ENCODE measurements around the gene ATP6V0C.

ATP6V0C gene

DNA sequence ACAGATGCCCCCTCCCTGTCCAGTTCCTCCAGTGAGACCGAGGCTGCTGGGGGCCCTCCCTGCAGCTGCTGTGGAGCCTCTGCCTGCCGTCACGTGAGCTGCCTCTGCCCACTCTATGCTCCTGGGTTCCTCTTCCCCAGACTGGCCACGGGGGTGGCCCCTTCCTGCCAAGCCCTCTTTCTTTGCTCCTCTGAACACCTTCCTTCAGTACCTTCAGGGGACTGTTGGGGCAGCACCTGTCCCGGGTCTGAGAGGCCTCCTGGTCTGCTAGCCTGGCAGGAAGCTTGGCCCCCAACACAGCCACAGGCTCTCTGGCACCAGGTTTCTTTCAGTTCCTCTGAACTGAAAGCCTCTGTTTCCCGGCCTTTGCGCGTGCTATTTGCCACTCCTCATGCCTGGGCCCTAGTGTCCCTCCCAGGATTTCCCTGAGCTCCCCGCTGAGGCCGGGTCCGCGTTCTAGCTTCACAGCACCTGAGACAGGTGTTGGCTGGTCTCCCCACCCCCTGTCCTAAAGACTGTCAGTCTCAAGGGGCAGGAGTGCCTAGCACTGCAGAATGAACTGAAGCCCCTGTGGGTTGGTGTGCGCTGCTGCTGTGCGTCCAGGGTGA is 6.6 kb upstream of the ATP6V0C start:
- no peak overlapping the region for H3K4me3 ChIP-seq (ENCODE audit: low read length)
- H3K4me1 ChIP-seq (ENCODE audit: insufficient read depth, low read length), result no peaks in the 10 kb centered on the region; the same call in 1 of the 2 replicates
- H3K9me3 ChIP-seq (ENCODE audit: insufficient read depth, low read depth, low read length), result no peaks in the 10 kb centered on the region
- no peaks in the 10 kb centered on the region; the same call in 1 of the 2 replicates for H3K27me3 ChIP-seq (ENCODE audit: insufficient read depth, low read length)
- no peak overlapping the region for H3K27ac ChIP-seq (ENCODE audit: low read length)
- H3K36me3 ChIP-seq (ENCODE audit: insufficient read depth, low read depth, low read length), result no peaks in the 10 kb centered on the region
- H3K9ac ChIP-seq (ENCODE audit: low read depth, low read length), result no peak overlapping the region

DNA sequence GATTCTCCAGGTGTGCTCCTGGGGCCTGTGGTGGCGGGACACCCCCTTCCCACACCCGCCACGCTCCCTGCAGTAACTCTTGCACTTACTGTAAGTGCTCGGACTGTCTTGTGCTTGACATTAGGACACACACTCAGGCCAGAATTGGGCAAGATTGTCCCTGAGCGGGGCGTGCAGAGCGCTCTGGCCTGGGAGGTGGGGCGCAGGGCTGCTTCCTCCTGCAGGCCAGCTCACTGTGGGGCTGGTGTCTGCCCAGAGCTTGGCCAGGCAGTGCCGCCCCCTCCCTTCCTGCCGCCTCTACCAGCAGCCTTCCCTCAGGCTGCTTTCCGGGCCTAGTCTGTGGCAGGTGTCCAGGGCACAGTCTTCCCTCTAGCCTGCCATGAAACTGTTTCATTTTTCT is 6.1 kb upstream of the ATP6V0C start:
- H3K36me3 ChIP-seq (ENCODE audit: insufficient read depth, low read depth, low read length), result no peaks in the 10 kb centered on the region
- H3K4me1 ChIP-seq (ENCODE audit: insufficient read depth, low read length), result peaks cover 2% of the 10 kb centered on the region; the same call in 1 of the 2 replicates
- H3K27ac ChIP-seq (ENCODE audit: low read length), result no peak overlapping the region
- H3K9me3 ChIP-seq (ENCODE audit: insufficient read depth, low read depth, low read length), result no peaks in the 10 kb centered on the region
- peaks cover 5% of the 10 kb centered on the region; the same call in 1 of the 2 replicates for H3K27me3 ChIP-seq (ENCODE audit: insufficient read depth, low read length)
- H3K4me3 ChIP-seq (ENCODE audit: low read length), result no peak overlapping the region
- H3K9ac ChIP-seq (ENCODE audit: low read depth, low read length), result no peak overlapping the region

DNA sequence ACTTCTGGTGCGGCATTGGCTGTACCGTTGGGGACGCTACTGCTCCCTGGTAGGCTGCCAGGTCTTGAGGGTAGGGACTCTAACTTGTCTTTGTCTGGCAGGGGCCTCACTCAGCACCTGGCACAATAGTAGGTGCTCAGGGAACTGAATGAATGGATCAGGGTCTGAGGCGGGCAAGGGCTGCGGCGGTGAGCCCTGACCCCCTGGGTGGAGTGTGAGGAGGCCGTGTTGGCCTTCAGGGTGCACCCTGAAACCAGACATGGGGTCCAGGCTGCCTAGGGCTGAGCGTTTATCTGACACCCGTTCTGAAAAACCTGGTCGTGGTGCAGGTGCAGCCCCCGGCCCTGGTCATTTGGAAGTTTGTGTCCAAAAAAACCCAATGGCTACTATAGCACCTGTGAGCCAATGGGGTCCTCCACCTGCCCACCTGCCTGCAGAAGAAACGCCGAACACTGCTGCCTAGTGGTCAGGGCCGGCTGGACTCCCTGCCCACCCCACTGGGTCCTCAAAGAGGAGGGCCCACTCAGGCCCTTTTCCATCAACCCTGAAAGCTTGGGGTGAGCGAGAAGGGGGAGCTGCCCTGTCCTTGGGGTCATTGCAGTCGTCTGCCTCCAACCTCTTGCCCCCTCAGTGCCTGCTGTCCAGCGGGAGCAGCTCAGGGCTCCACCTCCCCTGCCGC is 4.9 kb upstream of the ATP6V0C start:
- no peak overlapping the region for H3K4me3 ChIP-seq (ENCODE audit: low read length)
- H3K27me3 ChIP-seq (ENCODE audit: insufficient read depth, low read length), result peaks cover 5% of the 10 kb centered on the region; the same call in 1 of the 2 replicates
- H3K27ac ChIP-seq (ENCODE audit: low read length), result no peak overlapping the region
- H3K4me1 ChIP-seq (ENCODE audit: insufficient read depth, low read length), result peaks cover 5% of the 10 kb centered on the region; the same call in 1 of the 2 replicates
- H3K9ac ChIP-seq (ENCODE audit: low read depth, low read length), result no peak overlapping the region
- H3K36me3 ChIP-seq (ENCODE audit: insufficient read depth, low read depth, low read length), result no peaks in the 10 kb centered on the region
- no peaks in the 10 kb centered on the region for H3K9me3 ChIP-seq (ENCODE audit: insufficient read depth, low read depth, low read length)

DNA sequence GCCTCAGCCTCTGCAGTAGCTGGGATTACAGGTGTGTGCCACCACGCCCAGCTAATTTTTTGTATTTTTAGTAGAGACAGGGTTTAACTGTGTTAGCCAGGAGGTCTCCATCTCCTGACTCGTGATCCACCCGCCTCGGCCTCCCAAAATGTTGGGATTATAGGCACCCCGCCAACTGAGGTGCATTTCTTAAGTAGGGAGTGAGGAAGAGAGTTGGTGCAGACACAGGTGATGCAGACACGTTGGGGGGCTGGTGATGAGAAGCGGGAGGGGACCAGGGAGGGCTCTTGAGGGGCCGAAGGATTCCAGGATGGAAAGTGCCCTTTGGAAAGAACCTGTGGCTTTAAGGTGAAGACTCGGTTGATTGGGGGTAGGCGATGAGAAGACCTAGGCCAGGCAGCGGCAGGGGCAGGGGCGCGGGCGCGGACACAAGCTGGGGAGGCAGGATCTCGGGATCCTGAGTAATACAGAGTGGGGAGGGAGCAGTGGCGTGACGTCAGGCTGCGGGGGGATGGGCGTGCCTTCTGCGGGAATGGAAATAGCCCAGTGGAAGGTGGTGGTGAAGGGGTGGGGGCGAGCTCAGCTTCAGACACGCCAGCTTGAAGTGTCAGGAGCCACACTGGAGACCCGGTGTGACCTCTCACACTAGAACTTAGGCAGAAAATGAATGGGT is 2.5 kb upstream of the ATP6V0C start:
- H3K27ac ChIP-seq (ENCODE audit: low read length), result no peak overlapping the region
- peaks cover 5% of the 10 kb centered on the region; the same call in 1 of the 2 replicates for H3K4me1 ChIP-seq (ENCODE audit: insufficient read depth, low read length)
- H3K27me3 ChIP-seq (ENCODE audit: insufficient read depth, low read length), result peaks cover 5% of the 10 kb centered on the region; the same call in 1 of the 2 replicates
- 0 out of 2 replicates have a peak, but pooled peaks cover 2% of the 10 kb centered on the region for H3K36me3 ChIP-seq (ENCODE audit: insufficient read depth, low read depth, low read length)
- no peaks in the 10 kb centered on the region for H3K9me3 ChIP-seq (ENCODE audit: insufficient read depth, low read depth, low read length)
- H3K4me3 ChIP-seq (ENCODE audit: low read length), result peak overlapping the region; percentile 30; the same call in 1 of the 2 replicates
- H3K9ac ChIP-seq (ENCODE audit: low read depth, low read length), result no peak overlapping the region

DNA sequence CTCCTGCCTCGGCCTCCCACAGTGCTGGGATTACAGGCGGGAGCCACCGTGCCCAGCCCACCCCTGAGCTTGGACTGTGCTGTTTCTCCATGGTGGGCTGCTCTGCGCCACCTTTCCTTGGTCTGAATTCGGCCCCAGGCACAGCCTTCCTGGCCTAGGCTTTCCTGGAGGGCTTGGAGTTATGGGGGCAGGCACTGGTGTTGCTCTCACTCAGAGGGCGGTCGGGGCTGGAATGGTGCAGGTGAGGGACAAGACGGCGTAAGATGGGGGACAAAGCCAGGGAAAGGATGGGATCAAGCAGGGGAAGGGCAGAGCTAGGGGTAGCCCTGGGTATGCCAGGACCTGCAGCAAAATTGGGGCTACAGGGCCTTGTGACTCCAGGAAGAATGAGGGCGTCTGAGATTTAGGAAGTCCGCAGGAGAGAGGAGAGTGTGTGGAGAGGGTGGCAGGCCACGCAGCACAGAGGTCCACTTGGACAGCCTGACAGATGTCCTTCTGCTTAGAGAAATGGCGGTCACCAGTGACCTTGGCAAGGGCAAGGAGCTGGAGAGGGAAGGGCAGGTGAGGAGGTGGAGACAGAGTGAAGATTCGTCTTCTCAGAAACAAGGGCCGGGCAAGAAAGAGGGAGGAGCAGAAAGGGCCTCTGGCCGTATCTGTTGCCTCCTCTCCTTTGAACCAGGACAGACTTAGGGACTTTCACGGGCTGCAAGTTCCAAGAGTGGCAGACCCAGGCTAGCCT is 1.6 kb upstream of the ATP6V0C start:
- Histone ChIP-seq H3K9me3 (ENCODE audit: insufficient read depth, low read depth, low read length) (no peaks in the 10 kb centered on the region), H3K4me3 (ENCODE audit: low read length) (0 out of 2 replicates have a peak overlapping the region, but pooled peaks have one; percentile 66), H3K9ac (ENCODE audit: low read depth, low read length) (no peak overlapping the region), H3K27me3 (ENCODE audit: insufficient read depth, low read length) (peaks cover 5% of the 10 kb centered on the region; the same call in 1 of the 2 replicates), H3K27ac (ENCODE audit: low read length) (no peak overlapping the region), H3K4me1 (ENCODE audit: insufficient read depth, low read length) (peaks cover 10% of the 10 kb centered on the region), H3K36me3 (ENCODE audit: insufficient read depth, low read depth, low read length) (0 out of 2 replicates have a peak, but pooled peaks cover 5% of the 10 kb centered on the region)

DNA sequence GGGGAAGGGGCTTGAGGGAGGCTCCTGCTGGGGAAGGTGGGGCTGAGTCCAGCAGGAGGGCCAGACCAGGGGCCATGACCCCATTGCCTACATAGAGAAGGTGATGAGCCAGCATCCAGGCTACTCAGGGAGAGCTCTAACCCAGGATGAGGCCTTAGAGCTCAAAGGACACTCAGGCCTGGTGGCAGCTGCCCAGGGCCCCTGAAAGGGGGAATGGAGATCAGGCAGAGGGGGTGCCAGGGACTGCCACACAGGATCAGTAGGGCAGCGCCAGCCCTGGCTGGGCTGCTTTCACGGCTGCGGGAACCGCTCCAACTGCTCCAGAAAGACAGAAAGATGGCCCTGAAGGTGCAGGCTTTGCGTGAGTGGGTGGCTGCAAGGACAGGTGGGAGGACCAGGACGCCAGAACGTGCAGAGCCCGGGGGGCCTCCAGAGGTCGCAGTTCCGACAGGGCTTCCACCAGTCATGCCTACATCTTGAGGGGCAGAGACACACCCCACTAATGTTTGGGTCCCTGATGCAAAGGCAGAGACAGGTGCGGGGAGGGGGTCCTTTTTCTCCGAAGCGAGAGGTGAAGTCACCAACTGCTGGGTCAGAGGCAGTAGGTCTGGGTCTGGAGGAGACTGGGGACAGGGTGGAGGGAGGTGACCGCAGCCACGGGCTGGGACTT is 882 bp upstream of the ATP6V0C start:
- H3K27ac ChIP-seq (ENCODE audit: low read length), result no peak overlapping the region
- peaks cover 10% of the 10 kb centered on the region for H3K4me1 ChIP-seq (ENCODE audit: insufficient read depth, low read length)
- H3K9me3 ChIP-seq (ENCODE audit: insufficient read depth, low read depth, low read length), result no peaks in the 10 kb centered on the region
- H3K4me3 ChIP-seq (ENCODE audit: low read length), result peak overlapping the region; percentile 66
- peaks cover 5% of the 10 kb centered on the region; the same call in 1 of the 2 replicates for H3K27me3 ChIP-seq (ENCODE audit: insufficient read depth, low read length)
- peak overlapping the region; percentile 86 for H3K9ac ChIP-seq (ENCODE audit: low read depth, low read length)
- H3K36me3 ChIP-seq (ENCODE audit: insufficient read depth, low read depth, low read length), result 0 out of 2 replicates have a peak, but pooled peaks cover 5% of the 10 kb centered on the region

DNA sequence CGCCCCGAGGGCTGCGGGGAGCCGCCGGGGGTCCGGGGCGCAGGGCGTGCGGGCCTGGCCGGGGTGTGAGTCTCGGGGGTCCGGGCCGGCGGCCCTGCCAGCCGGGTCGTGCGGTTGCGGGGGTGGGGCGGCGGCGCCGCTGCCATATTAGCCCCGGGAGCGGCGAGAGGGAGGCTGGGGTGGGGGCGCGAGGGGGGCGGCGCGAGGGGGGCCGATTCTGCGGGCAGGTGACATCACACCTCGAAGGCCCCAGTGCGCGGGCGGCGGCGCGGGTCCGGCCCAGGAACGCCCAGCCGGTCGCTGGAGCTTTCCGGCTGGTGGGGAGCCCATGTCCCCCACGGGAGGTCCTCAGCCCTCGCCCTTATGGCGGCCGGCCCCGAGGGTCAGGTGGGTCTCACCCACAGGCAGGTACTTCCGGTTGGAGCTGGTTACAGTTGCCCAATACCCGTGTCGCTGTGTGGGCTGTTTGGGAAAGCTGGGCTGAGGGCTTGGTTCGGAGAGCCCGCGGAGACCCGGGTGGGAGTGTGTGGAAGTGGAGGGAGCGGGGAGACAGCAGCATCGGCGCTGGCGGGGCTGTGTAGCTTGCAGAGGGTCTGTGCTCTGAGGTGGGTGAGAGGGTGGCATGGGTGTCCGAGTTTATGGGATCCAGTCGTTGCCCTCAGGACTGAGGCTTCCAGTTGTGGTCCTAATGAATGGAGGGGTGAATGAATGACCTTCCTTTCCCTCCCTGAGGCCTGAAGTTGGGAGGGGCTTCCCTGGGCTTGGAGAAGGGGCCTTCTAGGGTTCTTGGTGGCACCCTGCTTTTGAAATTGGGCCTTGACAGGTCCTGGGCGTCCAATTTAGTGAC is 804 bp downstream of the ATP6V0C start:
- H3K36me3 ChIP-seq (ENCODE audit: insufficient read depth, low read depth, low read length), result 0 out of 2 replicates have a peak, but pooled peaks cover 5% of the 10 kb centered on the region
- peaks cover 10% of the 10 kb centered on the region for H3K4me1 ChIP-seq (ENCODE audit: insufficient read depth, low read length)
- H3K9me3 ChIP-seq (ENCODE audit: insufficient read depth, low read depth, low read length), result no peaks in the 10 kb centered on the region
- peak overlapping the region; percentile 86 for H3K9ac ChIP-seq (ENCODE audit: low read depth, low read length)
- H3K4me3 ChIP-seq (ENCODE audit: low read length), result peak overlapping the region; percentile 88
- no peak overlapping the region for H3K27ac ChIP-seq (ENCODE audit: low read length)
- H3K27me3 ChIP-seq (ENCODE audit: insufficient read depth, low read length), result peaks cover 5% of the 10 kb centered on the region; the same call in 1 of the 2 replicates

DNA sequence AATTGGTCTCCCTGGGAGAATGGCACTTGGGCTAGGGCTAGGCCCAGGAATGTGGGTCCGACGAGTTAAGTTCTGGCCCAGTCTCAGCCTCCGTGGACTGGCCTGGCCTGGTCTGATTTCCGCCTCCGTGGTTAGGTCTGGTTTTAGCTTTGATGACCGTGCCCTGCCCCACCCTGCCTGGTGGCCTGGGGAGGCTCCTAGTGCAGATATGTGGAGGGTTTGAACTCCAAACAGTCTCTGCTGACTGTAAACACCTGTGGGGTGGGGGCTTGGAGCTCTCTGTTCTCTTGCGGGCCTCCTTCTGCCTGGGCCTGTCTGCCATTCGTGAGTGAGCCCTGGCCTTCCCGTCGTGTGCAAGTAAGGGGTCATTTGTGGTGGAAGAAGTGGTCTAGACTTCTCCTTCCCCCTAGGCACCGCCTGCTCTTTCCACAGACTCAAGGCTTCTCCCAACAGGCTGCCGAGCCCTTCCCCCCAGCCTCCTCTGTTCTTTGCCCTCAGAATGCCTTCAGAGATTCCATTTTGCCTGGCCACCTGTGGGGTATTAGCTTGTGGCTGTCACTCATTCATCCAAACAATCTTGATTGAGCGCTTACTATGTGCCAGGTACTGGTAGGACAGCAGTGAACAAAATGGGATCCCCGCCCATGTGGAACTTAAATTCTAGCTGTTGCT is 1.6 kb downstream of the ATP6V0C start:
- peaks cover 5% of the 10 kb centered on the region; the same call in 1 of the 2 replicates for H3K27me3 ChIP-seq (ENCODE audit: insufficient read depth, low read length)
- 0 out of 2 replicates have a peak, but pooled peaks cover 5% of the 10 kb centered on the region for H3K36me3 ChIP-seq (ENCODE audit: insufficient read depth, low read depth, low read length)
- H3K4me1 ChIP-seq (ENCODE audit: insufficient read depth, low read length), result peaks cover 10% of the 10 kb centered on the region
- H3K9me3 ChIP-seq (ENCODE audit: insufficient read depth, low read depth, low read length), result no peaks in the 10 kb centered on the region
- H3K9ac ChIP-seq (ENCODE audit: low read depth, low read length), result peak overlapping the region; percentile 86; the same call in 1 of the 2 replicates
- H3K4me3 ChIP-seq (ENCODE audit: low read length), result peak overlapping the region; percentile 88
- H3K27ac ChIP-seq (ENCODE audit: low read length), result no peak overlapping the region

DNA sequence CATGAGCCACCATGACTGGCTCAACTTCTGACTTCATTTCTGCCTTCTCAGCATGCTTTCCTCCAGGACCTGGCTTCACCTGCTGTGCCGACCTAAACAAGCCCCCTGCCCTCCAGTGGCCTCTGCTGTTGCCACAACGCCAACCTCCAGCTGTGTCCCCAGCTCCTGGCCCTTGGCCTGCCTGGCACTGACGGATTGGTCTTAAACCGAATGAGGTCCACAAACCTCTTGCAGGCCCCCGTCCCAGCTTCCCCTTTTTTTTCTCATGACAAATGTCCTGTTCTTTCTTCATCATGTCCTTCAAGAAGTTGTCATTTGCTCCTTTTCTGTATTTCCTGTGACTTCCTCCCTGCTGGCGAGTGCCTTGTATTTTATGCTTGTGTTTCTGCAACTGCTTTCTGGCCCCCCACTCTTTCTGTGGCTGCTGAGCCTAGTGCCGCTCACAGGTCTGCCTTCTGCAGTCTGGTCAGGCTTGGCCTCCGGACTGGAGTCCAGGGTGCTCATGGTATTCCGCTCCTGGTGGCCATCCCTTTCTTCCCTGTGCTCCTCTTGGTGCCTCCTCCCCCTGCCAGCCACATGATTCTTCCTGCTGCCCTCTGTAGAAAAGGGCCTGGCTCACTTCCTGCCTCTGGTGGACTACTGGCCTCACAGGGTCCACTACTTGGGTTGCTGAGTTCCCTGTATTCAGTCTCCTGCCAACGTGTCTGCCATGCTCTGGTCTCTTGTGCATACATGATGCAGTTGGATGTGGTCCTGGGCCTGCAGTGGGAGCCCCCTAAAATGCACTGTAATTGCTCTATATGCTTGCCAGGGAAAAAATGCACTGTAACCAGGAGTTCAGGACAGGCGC is 2.9 kb downstream of the ATP6V0C start:
- Histone ChIP-seq H3K9me3 (ENCODE audit: insufficient read depth, low read depth, low read length) (no peaks in the 10 kb centered on the region), H3K9ac (ENCODE audit: low read depth, low read length) (no peak overlapping the region), H3K4me3 (ENCODE audit: low read length) (no peak overlapping the region), H3K27ac (ENCODE audit: low read length) (no peak overlapping the region), H3K36me3 (ENCODE audit: insufficient read depth, low read depth, low read length) (0 out of 2 replicates have a peak, but pooled peaks cover 5% of the 10 kb centered on the region), H3K27me3 (ENCODE audit: insufficient read depth, low read length) (peaks cover 5% of the 10 kb centered on the region; the same call in 1 of the 2 replicates), H3K4me1 (ENCODE audit: insufficient read depth, low read length) (peaks cover 13% of the 10 kb centered on the region)

Data from iPS-20b (cell line).